K562 (cell line): ENCODE results near the gene POLD1. TPM values are rescaled to one million over a fixed set of nuclear protein-coding genes. Genes with fewer than 3 reads are reported as not detected.

Experiments
- ATF1 ChIP-seq, 2 experiments: fragments of 450-650 bp in 1 of 2; IDR thresholded peaks; 2 replicates each; pipeline ENCODE4 v1.6.1; 2016; ENCODE audit warnings: missing compliant biosample characterization in 1 of 2, missing genetic modification characterization in 1 of 2
- HDAC1 ChIP-seq, 2 experiments: fragments of 450-650 bp; IDR thresholded peaks; 2 replicates each; pipeline ENCODE4 v1.6.1; 2016 to 2017; ENCODE audit warnings: inconsistent platforms in 1 of 2, mild to moderate bottlenecking in 1 of 2, moderate library complexity in 1 of 2
- NR3C1 ChIP-seq: sonication (generic); formaldehyde crosslinking; IDR thresholded peaks from 2 replicates; pipeline ENCODE4 v1.8.1; 2022; ENCODE audit warnings: missing genetic modification reagents
- NR4A1 ChIP-seq, 2 experiments: fragments of 250-450 bp in 1 of 2; fragments of 450-650 bp in 1 of 2; sonication (Bioruptor Pico) in 1 of 2; IDR thresholded peaks; 2 replicates each; pipeline versions ENCODE4 v1.4.0 to v1.6.1; 2016 to 2020; ENCODE audit warnings: mild to moderate bottlenecking in 2 of 2, missing compliant biosample characterization in 1 of 2, missing genetic modification characterization in 1 of 2, moderate library complexity in 1 of 2
- PKNOX1 ChIP-seq: fragments of 450-650 bp; IDR thresholded peaks from 2 replicates; pipeline ENCODE4 v1.6.1; 2016
- SMAD4 ChIP-seq: fragments of 250-450 bp; sonication (Bioruptor Pico); conservative IDR thresholded peaks from 2 replicates; pipeline ENCODE4 v1.8.0; 2021; ENCODE audit warnings: inconsistent platforms, mild to moderate bottlenecking, moderate library complexity
- STAG1 ChIP-seq: sonication (generic); formaldehyde crosslinking; IDR thresholded peaks from 2 replicates; pipeline ENCODE4 v1.5.0; 2020; ENCODE audit warnings: missing genetic modification reagents, borderline replicate concordance
- polyA plus RNA-seq, 8 experiments: library from polyadenylated mRNA; depleted of rRNA in 4 of 8; stranded (reverse) in 5 of 8; unstranded in 3 of 8; fragments of >200 nt; fragmentation: Nextera tagmentation in 2 of 8; fragmentation: Illumina TruSeq in 1 of 8; extraction: Ambion mirVana in 2 of 8; extraction: Trizol in 1 of 8; gene quantifications; 2 replicates each; pipeline versions ENCODE4 v1.2.1 to v1.2.3, GENCODE V29; 2011 to 2014; ENCODE audit warnings: inconsistent platforms in 1 of 8, missing spikeins in 1 of 8
- total RNA-seq, 7 experiments: library from RNA; depleted of rRNA in 6 of 7; stranded (reverse); fragments of >200 nt in 6 of 7; fragmentation: Illumina TruSeq in 2 of 7; extraction: Trizol in 2 of 7; gene quantifications; 2 replicates each; pipeline versions ENCODE4 v1.2.1 to v1.2.3, GENCODE V29; 2011 to 2021; ENCODE audit warnings: low replicate concordance in 1 of 7
- TF ChIP-seq, protein P1 (sequence below): fragments of 450-650 bp; IDR thresholded peaks from 2 replicates; pipeline ENCODE4 v1.6.1; 2017; ENCODE audit warnings: antibody characterized with exemption, mild to moderate bottlenecking

The POLD1 gene
- total and polyA plus RNA-seq, 9 of the 15 experiments (the other 6 are each of a cell fraction or from before 2014, with no cell fraction given) = 1.3 to 312 (median 47.8) TPM

DNA sequence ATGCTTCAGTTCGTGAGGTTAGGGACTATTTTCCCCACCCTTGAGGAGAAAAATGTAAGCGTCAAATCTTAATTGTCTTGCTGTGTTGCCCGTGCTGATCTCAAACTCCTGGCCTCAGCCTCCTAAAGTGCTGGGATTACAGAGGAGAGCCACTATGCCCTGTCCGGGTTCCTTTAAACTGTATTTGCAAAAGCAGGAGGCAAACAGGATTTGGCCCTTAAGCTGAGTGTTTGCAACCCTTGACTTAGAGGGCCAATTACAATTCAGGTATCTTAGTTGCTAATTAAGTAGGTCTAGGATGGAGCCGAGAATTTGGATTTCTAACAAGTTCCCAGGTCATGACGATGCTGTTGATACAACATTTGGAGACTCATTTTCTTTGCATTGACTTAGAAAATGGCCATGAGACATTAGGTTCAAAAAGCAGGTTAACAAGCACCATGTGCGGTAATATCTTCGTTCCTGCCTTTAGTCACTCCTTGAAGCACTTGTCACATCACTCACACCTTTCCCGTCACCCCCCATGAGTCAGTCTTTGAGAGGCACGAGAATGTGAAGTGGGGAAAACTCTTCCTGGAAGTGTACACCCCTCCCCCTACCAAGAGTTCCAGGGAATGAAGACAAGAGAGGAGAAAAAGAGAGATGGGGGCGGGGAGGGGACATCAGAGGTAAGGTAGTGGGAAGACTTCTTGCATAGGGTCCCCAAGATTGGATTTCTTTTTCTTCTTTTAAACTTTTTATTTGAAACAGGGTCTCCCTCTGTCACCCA is 21.3 kb upstream of the POLD1 start (continued):
- TF ChIP-seq, protein P1, sequence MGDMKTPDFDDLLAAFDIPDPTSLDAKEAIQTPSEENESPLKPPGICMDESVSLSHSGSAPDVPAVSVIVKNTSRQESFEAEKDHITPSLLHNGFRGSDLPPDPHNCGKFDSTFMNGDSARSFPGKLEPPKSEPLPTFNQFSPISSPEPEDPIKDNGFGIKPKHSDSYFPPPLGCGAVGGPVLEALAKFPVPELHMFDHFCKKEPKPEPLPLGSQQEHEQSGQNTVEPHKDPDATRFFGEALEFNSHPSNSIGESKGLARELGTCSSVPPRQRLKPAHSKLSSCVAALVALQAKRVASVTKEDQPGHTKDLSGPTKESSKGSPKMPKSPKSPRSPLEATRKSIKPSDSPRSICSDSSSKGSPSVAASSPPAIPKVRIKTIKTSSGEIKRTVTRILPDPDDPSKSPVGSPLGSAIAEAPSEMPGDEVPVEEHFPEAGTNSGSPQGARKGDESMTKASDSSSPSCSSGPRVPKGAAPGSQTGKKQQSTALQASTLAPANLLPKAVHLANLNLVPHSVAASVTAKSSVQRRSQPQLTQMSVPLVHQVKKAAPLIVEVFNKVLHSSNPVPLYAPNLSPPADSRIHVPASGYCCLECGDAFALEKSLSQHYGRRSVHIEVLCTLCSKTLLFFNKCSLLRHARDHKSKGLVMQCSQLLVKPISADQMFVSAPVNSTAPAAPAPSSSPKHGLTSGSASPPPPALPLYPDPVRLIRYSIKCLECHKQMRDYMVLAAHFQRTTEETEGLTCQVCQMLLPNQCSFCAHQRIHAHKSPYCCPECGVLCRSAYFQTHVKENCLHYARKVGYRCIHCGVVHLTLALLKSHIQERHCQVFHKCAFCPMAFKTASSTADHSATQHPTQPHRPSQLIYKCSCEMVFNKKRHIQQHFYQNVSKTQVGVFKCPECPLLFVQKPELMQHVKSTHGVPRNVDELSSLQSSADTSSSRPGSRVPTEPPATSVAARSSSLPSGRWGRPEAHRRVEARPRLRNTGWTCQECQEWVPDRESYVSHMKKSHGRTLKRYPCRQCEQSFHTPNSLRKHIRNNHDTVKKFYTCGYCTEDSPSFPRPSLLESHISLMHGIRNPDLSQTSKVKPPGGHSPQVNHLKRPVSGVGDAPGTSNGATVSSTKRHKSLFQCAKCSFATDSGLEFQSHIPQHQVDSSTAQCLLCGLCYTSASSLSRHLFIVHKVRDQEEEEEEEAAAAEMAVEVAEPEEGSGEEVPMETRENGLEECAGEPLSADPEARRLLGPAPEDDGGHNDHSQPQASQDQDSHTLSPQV = peak; percentile 86
- peak in 1 of 2 experiments; percentile 56; a peak in 1 of 4 replicates for TF ChIP-seq HDAC1 (IDR thresholded peaks at IDR 0.05)
- TF ChIP-seq NR3C1 (CRISPR knock-in tag) = no peak
- TF ChIP-seq PKNOX1 = peak; percentile 83
- TF ChIP-seq STAG1 (CRISPR knock-in tag) = no peak
- TF ChIP-seq ATF1 (CRISPR knock-in tag; IDR thresholded peaks at IDR 0.05) = no peak
- TF ChIP-seq ATF1 (tag; IDR thresholded peaks at IDR 0.05) = no peak
- no peak for TF ChIP-seq NR4A1 (CRISPR knock-in tag; IDR thresholded peaks at IDR 0.05)
- peak; percentile 33; the same call in 1 of the 2 replicates for TF ChIP-seq NR4A1 (tag; IDR thresholded peaks at IDR 0.05)
- peak; percentile 46; the same call in 1 of the 2 replicates for TF ChIP-seq SMAD4 (CRISPR knock-in tag)
